Peyer's patch (tissue), 4 donors: ENCODE data around the gene XPNPEP1. TPM values are rescaled to one million over a fixed set of nuclear protein-coding genes. Genes with fewer than 3 reads are reported as not detected.

ENCODE experiments used
- DNase-seq, 3 donors: peaks; one replicate each; pipeline ENCODE4 v3.0.0-alpha.2; 2017 to 2019
- H3K27ac ChIP-seq, 4 donors: fragments of 200-600 bp; sonication (generic); one replicate each; pipeline ENCODE4 v1.5.1; 2016 to 2019
- H3K27me3 ChIP-seq, 2 donors: fragments of 200-600 bp; sonication (generic); one replicate each; pipeline ENCODE4 v1.5.1; 2019
- H3K36me3 ChIP-seq, 3 donors: fragments of 200-600 bp; sonication (generic); one replicate each; pipeline ENCODE4 v1.5.1; 2016 to 2019
- H3K4me1 ChIP-seq, 4 donors: fragments of 200-600 bp; sonication (generic); one replicate each; pipeline ENCODE4 v1.5.1; 2016 to 2019
- H3K4me3 ChIP-seq, 4 donors: fragments of 200-600 bp; sonication (generic); 1 replicate in 3 of 4; 2 replicates in 1 of 4; pipeline ENCODE4 v1.5.1; 2016 to 2019; ENCODE audit warnings: mild to moderate bottlenecking in 1 of 4
- H3K9me3 ChIP-seq, 4 donors: fragments of 200-600 bp; sonication (generic); one replicate each; pipeline ENCODE4 v1.5.1; 2016 to 2019; ENCODE audit warnings: mild to moderate bottlenecking in 1 of 4
- CTCF ChIP-seq, 6 experiments: fragments of 450-650 bp in 4 of 6; fragments of 200-600 bp in 2 of 6; sonication (generic) in 1 of 6; IDR thresholded peaks; one replicate each; pipeline ENCODE4 v1.5.1; 2017 to 2019; ENCODE audit warnings: antibody characterized with exemption in 6 of 6, mild to moderate bottlenecking in 3 of 6, moderate library complexity in 1 of 6
- POLR2A ChIP-seq, 2 donors: fragments of 450-650 bp; IDR thresholded peaks; one replicate each; pipeline ENCODE4 v1.5.1; 2017; ENCODE audit warnings: antibody characterized with exemption in 2 of 2, mild to moderate bottlenecking in 2 of 2, moderate library complexity in 2 of 2
- total RNA-seq, 4 donors: library from RNA; depleted of rRNA; stranded (reverse); fragments of >200 nt; gene quantifications; one replicate each; pipeline ENCODE4 v1.1.0, GENCODE V29; 2016

The XPNPEP1 gene
- total RNA-seq, 4 donors from 2014 or later: 148 to 295 (median 263) TPM

- Histone ChIP-seq H3K4me1 (peaks cover 0 to 7% (median 0%) of the 10 kb centered on the region in 4 donors), H3K9me3 (no peaks in the 10 kb centered on the region), H3K4me3 (no peak overlapping the region), H3K27me3 (no peaks in the 10 kb centered on the region), H3K36me3 (no peaks in the 10 kb centered on the region), H3K27ac (no peak overlapping the region)
- no peak for DNase-seq
- TF ChIP-seq POLR2A (IDR thresholded peaks at IDR 0.05) (no peak), CTCF (IDR thresholded peaks at IDR 0.05) (no peak)
These were observed 9.1 kb upstream of the XPNPEP1 start for GRCh38 chr10:109932391-109932790.

GRCh38 chr10:109931163-109931562, 7.9 kb upstream of the XPNPEP1 start:
- Histone ChIP-seq H3K27ac (no peak overlapping the region), H3K4me1 (peaks cover 0 to 7% (median 0%) of the 10 kb centered on the region in 4 donors), H3K4me3 (no peak overlapping the region), H3K9me3 (no peaks in the 10 kb centered on the region), H3K27me3 (no peaks in the 10 kb centered on the region), H3K36me3 (no peaks in the 10 kb centered on the region)
- DNase-seq: no peak
- TF ChIP-seq POLR2A (IDR thresholded peaks at IDR 0.05) (no peak), CTCF (IDR thresholded peaks at IDR 0.05) (no peak)

- H3K4me1 ChIP-seq: peaks cover 0 to 7% (median 0%) of the 10 kb centered on the region in 4 donors
- no peaks in the 10 kb centered on the region for H3K36me3 ChIP-seq
- no peaks in the 10 kb centered on the region for H3K9me3 ChIP-seq
- no peak for DNase-seq
- no peak overlapping the region for H3K27ac ChIP-seq
- TF ChIP-seq POLR2A (IDR thresholded peaks at IDR 0.05) (no peak), CTCF (IDR thresholded peaks at IDR 0.05) (no peak)
- H3K4me3 ChIP-seq: no peak overlapping the region
- no peaks in the 10 kb centered on the region for H3K27me3 ChIP-seq
These were observed 6.3 kb upstream of the XPNPEP1 start for GRCh38 chr10:109929501-109930219.

GRCh38 chr10:109928475-109928891, 5.2 kb upstream of the XPNPEP1 start:
- Histone ChIP-seq H3K36me3 (no peaks in the 10 kb centered on the region), H3K4me1 (peaks cover 0 to 5% (median 0%) of the 10 kb centered on the region in 4 donors), H3K27me3 (no peaks in the 10 kb centered on the region), H3K4me3 (no peak overlapping the region), H3K27ac (no peak overlapping the region), H3K9me3 (no peaks in the 10 kb centered on the region)
- no peak for TF ChIP-seq POLR2A (IDR thresholded peaks at IDR 0.05)
- TF ChIP-seq CTCF (IDR thresholded peaks at IDR 0.05): no peak
- DNase-seq: no peak

GRCh38 chr10:109926825-109927224, 3.5 kb upstream of the XPNPEP1 start:
- DNase-seq: no peak
- H3K27me3 ChIP-seq: no peaks in the 10 kb centered on the region
- TF ChIP-seq CTCF (IDR thresholded peaks at IDR 0.05): no peak
- TF ChIP-seq POLR2A (IDR thresholded peaks at IDR 0.05): no peak
- H3K9me3 ChIP-seq: no peaks in the 10 kb centered on the region
- H3K27ac ChIP-seq: no peak overlapping the region
- no peaks in the 10 kb centered on the region for H3K36me3 ChIP-seq
- peaks cover 0 to 13% (median 0%) of the 10 kb centered on the region in 4 donors for H3K4me1 ChIP-seq
- H3K4me3 ChIP-seq: no peak overlapping the region
